Measurements from ENCODE around the gene DCDC2C. TPM values are rescaled to one million over a fixed set of nuclear protein-coding genes. Genes with fewer than 3 reads are reported as not detected.

Gene DCDC2C
- total RNA-seq, 5 donors from 2014 or later (not counting 1 experiment from before 2014, with no cell fraction given) = not detected

DNA sequence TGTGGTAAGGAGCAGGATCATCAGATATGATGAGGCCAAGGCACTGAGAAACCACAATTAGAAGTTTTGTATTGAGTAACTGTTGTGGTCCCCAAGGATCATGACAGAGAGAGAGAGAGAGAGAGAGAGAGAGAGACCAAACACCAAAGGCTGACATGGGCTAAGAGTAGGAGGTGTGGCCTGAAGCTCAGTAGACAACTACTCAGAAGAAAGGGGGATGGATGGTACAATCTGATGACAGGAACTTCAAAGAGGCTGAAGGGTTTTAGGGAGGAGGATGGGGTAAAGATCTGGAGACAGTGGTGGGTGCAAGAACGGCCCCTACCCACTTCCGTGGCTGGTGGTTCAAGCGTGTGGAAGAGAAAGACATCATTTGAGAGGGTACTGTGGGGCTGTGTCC lies 135.0 kb downstream of the DCDC2C start:
- H3K36me3 Mint-ChIP-seq = no peaks in the 10 kb centered on the region
- peaks cover 0 to 10% (median 0%) of the 10 kb centered on the region in 3 donors for H3K9me3 Mint-ChIP-seq
- no peaks in the 10 kb centered on the region for H3K27me3 ChIP-seq (replicated peaks in 1 of 2; ENCODE audit: control insufficient read depth in 2 of 2, extremely low read depth in 1 of 2, insufficient read depth in 2 of 2, low read length in 1 of 2)
- H3K9me3 ChIP-seq = no peaks in the 10 kb centered on the region
- DNase-seq = no peak
- H3K36me3 ChIP-seq (ENCODE audit: control insufficient read depth in 2 of 2, extremely low read depth in 1 of 2, insufficient read depth in 1 of 2, low read length in 1 of 2) = no peaks in the 10 kb centered on the region
- H3K4me1 ChIP-seq (ENCODE audit: control insufficient read depth in 1 of 2, extremely low read depth in 1 of 2, insufficient read depth in 2 of 2, low read length in 2 of 2) = no peaks in the 10 kb centered on the region
- ATAC-seq (replicated peaks in 1 of 4) = no peak
- peaks cover 1 to 11% of the 10 kb centered on the region in 2 donors for H3K27me3 Mint-ChIP-seq
- CTCF ChIA-PET = no interaction called here
- H3K4me1 Mint-ChIP-seq = no peaks in the 10 kb centered on the region
- H3K4me3 ChIP-seq (ENCODE audit: control insufficient read depth in 1 of 2, extremely low read depth in 1 of 2, low read length in 1 of 2) = no peak overlapping the region
- no peak overlapping the region for H3K27ac Mint-ChIP-seq
- WGBS (ENCODE audit: insufficient coverage) = 95% methylated on average over 3 of the region's 3 CpGs
- POLR2A ChIA-PET = no interaction called here
- no peak overlapping the region for H3K27ac ChIP-seq (ENCODE audit: low read length)
- no peak overlapping the region for H3K4me3 Mint-ChIP-seq

DNA sequence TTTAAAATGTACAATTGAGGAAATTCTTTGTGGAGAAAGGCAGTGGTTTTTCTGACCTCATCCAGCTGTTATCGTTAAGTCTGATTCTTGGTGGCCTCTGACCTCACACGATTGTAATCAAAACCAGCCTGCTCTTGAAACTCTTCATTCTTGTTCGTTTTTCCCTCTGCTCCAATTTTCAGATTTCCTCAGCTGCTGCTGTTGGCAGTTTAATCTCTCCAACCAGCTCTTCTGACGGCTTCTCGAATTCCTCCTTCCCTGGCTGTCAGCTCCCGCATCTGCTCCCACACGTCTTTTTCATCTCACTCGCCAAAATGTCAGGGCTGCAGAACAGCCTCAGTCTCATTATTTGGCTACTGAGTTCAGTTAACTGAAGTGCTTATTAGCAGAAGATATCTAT lies 136.1 kb downstream of the DCDC2C start:
- H3K9me3 ChIP-seq = no peaks in the 10 kb centered on the region
- peaks cover 0 to 6% of the 10 kb centered on the region in 2 donors for H3K27me3 Mint-ChIP-seq
- H3K27me3 ChIP-seq (replicated peaks in 1 of 2; ENCODE audit: control insufficient read depth in 2 of 2, extremely low read depth in 1 of 2, insufficient read depth in 2 of 2, low read length in 1 of 2) = no peaks in the 10 kb centered on the region
- H3K27ac ChIP-seq (ENCODE audit: low read length) = no peak overlapping the region
- DNase-seq (no peak), ATAC-seq (replicated peaks in 1 of 4) (no peak)
- H3K9me3 Mint-ChIP-seq = peaks cover 0 to 10% (median 4%) of the 10 kb centered on the region in 3 donors
- ChIA-PET CTCF (no interaction called here), POLR2A (no interaction called here)
- WGBS (ENCODE audit: insufficient coverage) = 50% methylated on average over 5 of the region's 8 CpGs
- H3K36me3 Mint-ChIP-seq = no peaks in the 10 kb centered on the region
- no peak overlapping the region for H3K27ac Mint-ChIP-seq
- no peak overlapping the region for H3K4me3 ChIP-seq (ENCODE audit: control insufficient read depth in 1 of 2, extremely low read depth in 1 of 2, low read length in 1 of 2)
- no peaks in the 10 kb centered on the region for H3K36me3 ChIP-seq (ENCODE audit: control insufficient read depth in 2 of 2, extremely low read depth in 1 of 2, insufficient read depth in 1 of 2, low read length in 1 of 2)
- no peaks in the 10 kb centered on the region for H3K4me1 ChIP-seq (ENCODE audit: control insufficient read depth in 1 of 2, extremely low read depth in 1 of 2, insufficient read depth in 2 of 2, low read length in 2 of 2)
- no peaks in the 10 kb centered on the region for H3K4me1 Mint-ChIP-seq
- H3K4me3 Mint-ChIP-seq = no peak overlapping the region

DNA sequence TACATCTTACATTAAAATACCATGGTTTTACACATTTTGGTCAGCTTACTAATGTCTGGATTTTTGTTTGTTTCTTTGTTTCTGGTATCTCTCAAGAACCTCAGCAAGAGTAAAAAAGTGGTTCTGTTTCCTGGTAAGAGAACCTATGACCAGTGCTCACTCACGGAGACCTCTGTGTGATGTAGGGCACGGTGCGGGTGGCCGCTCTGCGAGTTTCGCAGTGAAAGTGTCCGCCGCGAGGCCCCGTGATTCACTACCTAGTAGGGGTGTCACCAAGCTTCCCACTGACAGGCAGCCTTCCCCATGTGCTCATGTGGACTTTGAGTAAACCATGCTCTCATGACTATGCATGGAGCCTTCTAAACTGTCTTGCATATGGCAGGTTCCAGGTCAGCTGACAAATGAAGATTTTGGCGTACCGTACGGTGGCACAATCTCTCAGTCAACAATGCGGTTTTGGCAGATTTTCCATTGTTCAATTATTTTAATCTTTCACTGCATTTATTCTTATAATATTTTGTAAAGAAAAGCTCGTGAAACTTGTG lies 137.3 kb downstream of the DCDC2C start:
- peaks cover 0 to 3% of the 10 kb centered on the region in 2 donors for H3K27me3 Mint-ChIP-seq
- POLR2A ChIA-PET = no interaction called here

DNA sequence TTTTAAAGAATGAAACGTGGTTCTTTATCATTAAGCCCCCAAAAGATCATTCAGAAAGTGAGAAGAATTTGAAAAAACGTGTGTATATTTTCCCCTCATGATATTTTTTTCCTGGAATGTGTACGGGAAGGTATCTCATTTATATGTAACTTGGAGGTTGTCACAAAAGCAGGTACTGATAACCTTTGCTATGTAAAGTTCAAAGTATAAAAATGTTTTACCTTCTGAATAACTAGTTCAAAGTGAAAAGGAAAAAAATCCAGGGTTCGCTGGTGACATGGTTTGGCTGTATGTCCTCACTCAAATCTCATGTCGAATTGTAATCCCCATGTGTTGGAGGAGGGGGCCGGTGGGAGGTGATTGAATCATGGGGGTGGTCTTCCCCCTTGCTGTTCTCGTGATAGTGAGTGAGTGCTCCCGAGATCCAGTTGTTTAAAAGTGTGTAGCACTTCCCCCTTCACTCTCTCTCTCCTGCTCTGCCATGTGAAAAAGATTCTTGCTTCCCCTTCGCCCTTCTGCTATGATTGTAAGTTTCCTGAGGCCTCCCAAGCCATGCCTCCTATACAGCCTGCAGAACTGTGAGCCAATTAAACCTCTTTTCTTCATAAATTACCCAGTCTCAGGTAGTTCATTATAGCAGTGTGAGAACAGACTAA lies 144.2 kb downstream of the DCDC2C start:
- ChIA-PET POLR2A (no interaction called here), CTCF (no interaction called here)
- no peak overlapping the region for H3K4me3 ChIP-seq (ENCODE audit: control insufficient read depth in 1 of 2, extremely low read depth in 1 of 2, low read length in 1 of 2)
- DNase-seq (no peak), ATAC-seq (replicated peaks in 1 of 4) (no peak)
- Mint-ChIP-seq H3K4me3 (no peak overlapping the region), H3K27ac (no peak overlapping the region), H3K9me3 (peaks cover 9 to 14% (median 10%) of the 10 kb centered on the region in 3 donors), H3K4me1 (no peaks in the 10 kb centered on the region), H3K36me3 (no peaks in the 10 kb centered on the region), H3K27me3 (peaks cover 0 to 3% of the 10 kb centered on the region in 2 donors)
- 82% methylated on average over 3 of the region's 9 CpGs for WGBS (ENCODE audit: insufficient coverage)
- H3K27ac ChIP-seq (ENCODE audit: low read length) = no peak overlapping the region
- H3K36me3 ChIP-seq (ENCODE audit: control insufficient read depth in 2 of 2, extremely low read depth in 1 of 2, insufficient read depth in 1 of 2, low read length in 1 of 2) = no peaks in the 10 kb centered on the region
- no peaks in the 10 kb centered on the region for H3K4me1 ChIP-seq (ENCODE audit: control insufficient read depth in 1 of 2, extremely low read depth in 1 of 2, insufficient read depth in 2 of 2, low read length in 2 of 2)
- no peaks in the 10 kb centered on the region for H3K27me3 ChIP-seq (replicated peaks in 1 of 2; ENCODE audit: control insufficient read depth in 2 of 2, extremely low read depth in 1 of 2, insufficient read depth in 2 of 2, low read length in 1 of 2)
- H3K9me3 ChIP-seq = no peaks in the 10 kb centered on the region

More for the DNA sequence above, 137.3 kb downstream of the DCDC2C start:
- CTCF ChIA-PET = no interaction called here
- H3K27ac ChIP-seq (ENCODE audit: low read length) = no peak overlapping the region
- Mint-ChIP-seq H3K4me3 (no peak overlapping the region), H3K36me3 (no peaks in the 10 kb centered on the region), H3K9me3 (peaks cover 0 to 10% (median 4%) of the 10 kb centered on the region in 3 donors), H3K4me1 (no peaks in the 10 kb centered on the region), H3K27ac (no peak overlapping the region)
- DNase-seq (no peak), ATAC-seq (replicated peaks in 1 of 4) (no peak)
- no peaks in the 10 kb centered on the region for H3K4me1 ChIP-seq (ENCODE audit: control insufficient read depth in 1 of 2, extremely low read depth in 1 of 2, insufficient read depth in 2 of 2, low read length in 2 of 2)
- 94% methylated on average over 10 of the region's 15 CpGs for WGBS (ENCODE audit: insufficient coverage)
- no peaks in the 10 kb centered on the region for H3K27me3 ChIP-seq (replicated peaks in 1 of 2; ENCODE audit: control insufficient read depth in 2 of 2, extremely low read depth in 1 of 2, insufficient read depth in 2 of 2, low read length in 1 of 2)
- H3K36me3 ChIP-seq (ENCODE audit: control insufficient read depth in 2 of 2, extremely low read depth in 1 of 2, insufficient read depth in 1 of 2, low read length in 1 of 2) = no peaks in the 10 kb centered on the region
- H3K9me3 ChIP-seq = no peaks in the 10 kb centered on the region
- H3K4me3 ChIP-seq (ENCODE audit: control insufficient read depth in 1 of 2, extremely low read depth in 1 of 2, low read length in 1 of 2) = no peak overlapping the region

DNA sequence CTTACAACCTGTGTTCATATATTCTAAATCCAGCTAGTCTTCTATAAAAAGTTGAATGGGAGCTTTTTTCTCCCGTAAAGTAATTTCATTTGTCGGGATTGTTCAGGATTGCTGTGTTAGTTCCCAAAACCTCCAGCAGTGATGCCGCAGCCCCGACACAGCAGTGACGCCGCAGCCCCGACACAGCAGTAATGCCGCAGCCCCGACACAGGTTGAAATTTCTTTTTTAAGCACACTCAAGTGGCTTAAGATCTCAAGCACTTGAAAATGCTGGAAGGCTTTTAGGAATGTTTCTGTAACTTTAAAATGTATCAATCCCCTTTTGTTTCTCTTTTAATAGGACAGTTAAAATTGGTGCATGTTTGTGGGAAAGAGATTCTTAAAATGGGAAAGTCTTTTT lies 145.4 kb downstream of the DCDC2C start:
- H3K27me3 ChIP-seq (replicated peaks in 1 of 2; ENCODE audit: control insufficient read depth in 2 of 2, extremely low read depth in 1 of 2, insufficient read depth in 2 of 2, low read length in 1 of 2) = no peaks in the 10 kb centered on the region
- no peaks in the 10 kb centered on the region for H3K4me1 ChIP-seq (ENCODE audit: control insufficient read depth in 1 of 2, extremely low read depth in 1 of 2, insufficient read depth in 2 of 2, low read length in 2 of 2)
- 100% methylated on average over 1 of the region's 9 CpGs for WGBS (ENCODE audit: insufficient coverage)
- no peaks in the 10 kb centered on the region for H3K36me3 ChIP-seq (ENCODE audit: control insufficient read depth in 2 of 2, extremely low read depth in 1 of 2, insufficient read depth in 1 of 2, low read length in 1 of 2)
- no peak overlapping the region for H3K27ac ChIP-seq (ENCODE audit: low read length)
- Mint-ChIP-seq H3K9me3 (peaks cover 12 to 20% (median 19%) of the 10 kb centered on the region in 3 donors), H3K27ac (no peak overlapping the region), H3K36me3 (no peaks in the 10 kb centered on the region), H3K27me3 (no peaks in the 10 kb centered on the region), H3K4me1 (no peaks in the 10 kb centered on the region), H3K4me3 (no peak overlapping the region)
- POLR2A ChIA-PET = no interaction called here
- no peak overlapping the region for H3K4me3 ChIP-seq (ENCODE audit: control insufficient read depth in 1 of 2, extremely low read depth in 1 of 2, low read length in 1 of 2)
- no peaks in the 10 kb centered on the region for H3K9me3 ChIP-seq
- ATAC-seq (replicated peaks in 1 of 4) = no peak
- DNase-seq = no peak
- CTCF ChIA-PET = no interaction called here

DNA sequence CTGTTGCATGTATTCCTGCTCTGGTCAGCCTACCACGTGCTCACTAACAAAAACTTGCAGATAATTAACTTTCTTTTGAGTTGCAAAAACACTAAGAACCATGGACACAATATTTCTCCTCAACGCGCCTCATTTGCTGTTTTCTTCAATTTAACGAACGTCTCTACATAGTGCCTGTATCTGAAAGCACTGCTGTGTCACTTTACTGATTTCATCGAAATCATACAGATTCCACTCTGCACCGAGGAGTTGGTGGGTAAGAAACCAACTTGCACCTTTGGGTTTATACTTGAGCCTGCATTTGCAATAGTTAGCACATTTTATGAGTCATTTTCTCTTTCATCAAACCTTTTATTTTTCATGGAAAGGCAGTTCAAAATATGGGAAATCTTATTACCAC lies 145.8 kb downstream of the DCDC2C start:
- POLR2A ChIA-PET = no interaction called here
- Mint-ChIP-seq H3K4me3 (no peak overlapping the region), H3K27me3 (no peaks in the 10 kb centered on the region)

More for the DNA sequence above, 145.8 kb downstream of the DCDC2C start:
- Mint-ChIP-seq H3K27ac (no peak overlapping the region), H3K36me3 (no peaks in the 10 kb centered on the region), H3K4me1 (no peaks in the 10 kb centered on the region), H3K9me3 (peaks cover 12 to 22% (median 20%) of the 10 kb centered on the region in 3 donors)
- Histone ChIP-seq H3K36me3 (ENCODE audit: control insufficient read depth in 2 of 2, extremely low read depth in 1 of 2, insufficient read depth in 1 of 2, low read length in 1 of 2) (no peaks in the 10 kb centered on the region), H3K27me3 (replicated peaks in 1 of 2; ENCODE audit: control insufficient read depth in 2 of 2, extremely low read depth in 1 of 2, insufficient read depth in 2 of 2, low read length in 1 of 2) (no peaks in the 10 kb centered on the region), H3K9me3 (no peaks in the 10 kb centered on the region), H3K27ac (ENCODE audit: low read length) (no peak overlapping the region), H3K4me1 (ENCODE audit: control insufficient read depth in 1 of 2, extremely low read depth in 1 of 2, insufficient read depth in 2 of 2, low read length in 2 of 2) (no peaks in the 10 kb centered on the region), H3K4me3 (ENCODE audit: control insufficient read depth in 1 of 2, extremely low read depth in 1 of 2, low read length in 1 of 2) (no peak overlapping the region)
- 0% methylated on average over 1 of the region's 7 CpGs for WGBS (ENCODE audit: insufficient coverage)
- no peak for DNase-seq
- CTCF ChIA-PET = no interaction called here
- no peak for ATAC-seq (replicated peaks in 1 of 4)
